RKO (cell line): ENCODE results near the gene PRDM10.
"Not testable (repeated sequence)": the region's sequence is repeated elsewhere in the genome, so short reads cannot be mapped to it uniquely, and the experiment has no call there.

ENCODE experiments used
- DNase-seq: peaks from one replicate; pipeline ENCODE4 v3.0.0-alpha.2; 2016; ENCODE audit warnings: low spot score

Gene PRDM10

DNA sequence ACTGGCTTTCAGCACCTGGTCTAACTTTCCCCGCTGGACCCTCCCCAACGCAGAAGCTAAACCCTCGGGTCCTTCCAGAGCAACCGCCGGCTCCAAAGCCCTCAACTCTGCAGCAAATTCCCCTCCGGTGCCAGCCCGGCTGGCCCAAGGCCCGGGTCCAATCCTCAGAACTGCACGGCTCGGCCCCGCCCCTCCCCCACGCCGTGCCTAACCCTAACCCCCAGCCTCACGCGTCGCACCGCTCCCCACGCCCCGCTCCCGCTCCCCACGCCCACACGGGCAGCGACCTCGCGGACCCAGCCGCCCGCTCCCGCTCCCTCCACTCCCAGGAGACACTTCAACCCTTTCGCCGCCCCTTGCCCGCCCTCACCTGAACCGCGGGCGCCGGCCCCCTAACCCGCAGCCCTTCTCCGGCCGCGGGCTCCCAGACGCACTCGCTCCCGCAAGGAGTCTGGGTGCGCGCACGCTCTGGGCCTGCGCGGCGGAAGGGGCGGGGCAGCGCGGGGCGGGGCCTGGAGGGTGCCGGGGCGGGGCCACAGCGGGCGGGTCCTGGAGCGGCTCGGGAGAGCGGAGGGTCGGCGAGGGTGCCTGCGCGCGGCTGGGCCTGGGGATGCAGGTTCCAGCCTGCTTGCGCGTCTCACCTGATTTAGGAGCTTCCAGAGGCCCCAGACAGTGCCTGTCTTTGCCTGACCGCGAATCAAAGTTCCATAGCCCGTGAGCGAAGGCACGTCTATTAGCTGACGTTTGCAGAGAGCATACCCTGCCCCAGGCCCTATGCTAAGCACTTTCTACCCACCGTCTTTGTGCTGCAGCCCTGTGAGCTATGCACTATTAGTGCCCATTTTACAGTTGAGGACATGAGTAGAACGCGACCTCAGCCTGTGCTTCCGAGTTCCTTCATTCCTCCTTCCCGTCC is 107.3 kb downstream of the PRDM10 start, which contains the start of gene NFRKB:
NFRKB (minus strand) TSS at position 453 of the 916 bp plus-strand sequence. CDS start 2,729 bp downstream, outside the sequence.
- peak; percentile 80 for DNase-seq

DNA sequence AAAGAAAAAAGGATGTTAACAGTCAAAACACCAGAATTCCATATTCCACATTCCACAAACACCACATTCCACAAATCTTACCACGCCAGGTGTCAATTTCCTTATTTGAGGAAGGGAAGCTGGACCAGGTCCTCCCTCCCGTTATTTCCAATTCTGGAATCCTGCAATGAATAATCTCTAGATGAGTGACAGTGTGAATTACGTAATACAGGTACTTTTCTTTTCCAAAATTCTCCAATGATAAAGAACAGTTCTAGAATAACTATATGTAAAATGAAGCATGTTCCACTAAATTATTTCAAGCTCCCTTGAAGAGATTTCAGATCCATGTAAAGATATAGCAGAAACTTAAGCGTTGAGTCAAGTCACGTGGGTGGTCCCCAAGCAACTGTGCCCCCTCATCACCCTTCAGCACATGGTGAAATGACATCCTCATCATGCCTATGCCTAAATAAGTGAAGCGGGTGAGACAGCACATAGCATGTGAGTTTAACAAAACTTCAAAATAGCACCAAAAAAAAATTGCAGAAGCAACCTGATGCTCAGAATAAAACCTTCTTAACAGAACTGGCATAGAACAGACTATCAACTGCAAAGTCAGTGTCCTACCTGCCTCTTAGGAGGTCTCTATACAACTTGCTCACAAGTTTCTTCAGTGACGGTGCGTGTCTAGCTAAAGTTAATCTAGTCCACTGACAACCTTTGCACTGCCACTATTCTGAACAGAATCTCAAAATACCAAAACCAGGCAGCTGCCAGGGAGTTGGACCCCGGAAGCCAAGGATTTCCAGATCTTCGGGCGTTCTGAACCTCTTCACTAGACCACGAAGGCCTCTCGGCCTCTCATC is 108.1 kb downstream of the PRDM10 start:
- DNase-seq: peak; percentile 43

- DNase-seq: no peak
Observed at GRCh38 chr11:129888451-129888850, 114.2 kb downstream of the PRDM10 start.

DNA sequence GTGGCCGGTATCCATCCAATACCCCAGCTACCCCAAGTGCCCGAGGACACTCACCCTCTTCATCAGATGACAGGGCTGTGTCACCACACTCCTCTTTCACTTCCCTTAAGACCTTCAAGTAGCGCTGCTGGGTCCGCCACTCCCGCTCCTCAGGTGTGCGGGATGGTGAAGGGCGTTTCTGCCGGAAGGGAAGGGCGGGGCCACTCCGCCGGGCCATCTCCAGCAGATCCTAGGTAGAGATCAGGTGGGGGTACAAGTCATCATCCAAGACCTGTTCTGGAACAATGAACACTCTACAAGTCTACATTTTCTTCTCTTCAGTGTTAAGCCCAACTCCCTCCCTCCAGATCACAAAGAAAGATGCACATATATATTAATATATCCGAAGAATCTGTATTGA is 117.3 kb downstream of the PRDM10 start:
- no peak for DNase-seq

GRCh38 chr11:129884581-129884980 is 118.1 kb downstream of the PRDM10 start:
- DNase-seq: no peak

DNA sequence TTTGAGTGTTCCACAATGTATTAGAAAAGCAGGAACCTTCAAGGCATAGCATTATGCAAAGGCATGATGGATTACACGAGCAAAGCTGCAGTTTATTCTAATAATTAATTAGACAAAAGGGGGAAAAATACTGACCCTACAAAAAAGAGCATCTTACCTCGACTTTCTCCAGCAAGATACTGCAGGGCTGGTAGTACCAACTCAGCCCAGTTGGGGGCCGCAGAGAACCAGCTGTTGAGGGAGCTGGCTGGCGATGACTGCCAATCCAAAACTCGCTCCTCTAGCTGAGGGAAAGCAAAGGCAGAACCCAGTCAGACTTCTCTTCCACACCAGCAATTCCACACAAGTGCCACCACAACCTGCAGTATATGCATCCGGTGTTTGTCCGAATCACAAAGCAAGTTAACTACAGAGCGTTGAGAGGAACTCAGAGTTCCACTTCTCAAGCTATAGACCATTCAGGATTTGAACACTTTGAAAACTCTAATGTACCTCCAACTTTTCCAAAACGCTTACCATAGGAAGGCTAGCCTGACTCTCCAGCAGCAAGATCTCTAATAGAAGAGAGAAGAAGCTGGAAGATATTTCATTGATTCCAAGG is 121.0 kb downstream of the PRDM10 start:
- DNase-seq: peak; percentile 42

DNA sequence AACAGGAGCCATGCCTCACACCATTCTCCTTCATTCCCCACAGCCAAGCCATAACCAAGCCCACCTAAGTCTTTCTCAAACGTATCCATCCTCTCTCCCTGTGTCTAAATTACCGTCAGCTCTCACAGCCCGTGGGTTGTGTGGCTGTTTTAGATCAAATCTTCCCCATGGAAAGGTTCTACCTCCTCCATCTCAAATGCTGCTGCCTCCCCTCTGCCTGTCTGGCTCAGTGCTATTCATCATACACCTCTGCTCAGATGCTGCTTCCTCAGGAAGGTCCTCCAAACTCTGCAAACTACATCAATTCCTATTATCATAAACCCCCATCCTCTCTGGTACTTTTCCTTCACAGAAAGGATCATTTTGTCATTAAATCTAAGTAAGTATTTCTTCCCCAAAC is 122.3 kb downstream of the PRDM10 start:
- DNase-seq: no peak

- DNase-seq: no peak
Observed at GRCh38 chr11:129871914-129872313, 130.7 kb downstream of the PRDM10 start.

DNA sequence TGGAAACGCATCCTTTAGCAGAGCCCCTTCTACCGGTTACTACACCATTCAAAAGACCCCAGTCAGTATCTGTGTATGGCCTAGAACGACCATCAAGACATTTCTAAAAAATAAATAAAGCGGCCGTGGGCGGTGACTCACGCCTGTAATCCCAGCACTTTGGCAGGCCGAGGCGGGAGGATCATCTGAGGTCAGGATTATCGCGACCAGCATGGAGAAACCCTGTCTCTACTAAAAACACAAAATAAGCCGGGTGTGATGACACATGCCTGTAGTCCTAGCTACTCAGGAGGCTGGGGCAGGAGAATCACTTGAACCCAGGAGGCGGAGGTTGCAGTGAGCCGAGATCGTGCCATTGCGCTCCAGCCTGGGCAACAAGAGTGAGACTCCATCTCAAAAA is 134.0 kb downstream of the PRDM10 start:
- DNase-seq: not testable (repeated sequence)

GRCh38 chr11:129866311-129866710 is 136.3 kb downstream of the PRDM10 start:
- no peak for DNase-seq

DNA sequence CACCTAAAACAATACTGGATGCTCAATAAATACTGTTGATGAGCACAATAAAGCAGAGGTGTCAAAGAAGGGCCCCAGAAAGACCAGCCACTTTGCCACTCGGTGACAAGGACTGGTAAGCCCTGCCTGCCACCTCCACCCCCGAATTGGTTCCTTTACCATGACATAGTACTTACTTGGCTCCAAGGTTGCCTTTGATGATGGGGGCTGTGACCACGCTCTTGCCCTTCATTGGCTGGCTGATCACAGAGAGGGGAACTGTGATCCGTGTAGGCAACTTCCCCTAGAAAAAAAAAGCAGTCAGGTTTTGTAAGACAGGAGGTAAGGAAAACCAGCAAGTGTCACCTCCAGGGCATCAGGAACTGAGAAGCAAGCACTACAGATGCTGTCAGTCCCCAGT is 136.9 kb downstream of the PRDM10 start:
- DNase-seq: no peak

DNA sequence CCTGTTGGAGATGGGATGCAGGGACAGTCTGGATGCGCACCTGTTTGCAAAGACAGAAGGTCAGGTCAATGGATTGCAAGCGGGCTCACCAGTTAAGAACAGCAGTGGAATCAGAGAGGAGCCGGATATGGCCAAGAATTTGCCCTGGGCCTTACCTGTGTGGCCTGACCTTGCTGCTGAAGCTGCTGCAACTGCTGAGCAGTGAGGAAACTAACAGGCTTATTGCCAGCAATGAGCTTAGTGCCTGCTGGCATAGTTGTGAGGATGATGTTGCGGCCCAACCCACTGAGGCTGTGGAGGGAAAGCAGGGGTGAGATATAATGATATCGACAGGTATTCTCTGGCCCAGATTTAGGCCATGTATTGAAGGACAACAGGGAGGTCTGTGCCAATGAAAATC is 137.8 kb downstream of the PRDM10 start:
- no peak for DNase-seq

DNA sequence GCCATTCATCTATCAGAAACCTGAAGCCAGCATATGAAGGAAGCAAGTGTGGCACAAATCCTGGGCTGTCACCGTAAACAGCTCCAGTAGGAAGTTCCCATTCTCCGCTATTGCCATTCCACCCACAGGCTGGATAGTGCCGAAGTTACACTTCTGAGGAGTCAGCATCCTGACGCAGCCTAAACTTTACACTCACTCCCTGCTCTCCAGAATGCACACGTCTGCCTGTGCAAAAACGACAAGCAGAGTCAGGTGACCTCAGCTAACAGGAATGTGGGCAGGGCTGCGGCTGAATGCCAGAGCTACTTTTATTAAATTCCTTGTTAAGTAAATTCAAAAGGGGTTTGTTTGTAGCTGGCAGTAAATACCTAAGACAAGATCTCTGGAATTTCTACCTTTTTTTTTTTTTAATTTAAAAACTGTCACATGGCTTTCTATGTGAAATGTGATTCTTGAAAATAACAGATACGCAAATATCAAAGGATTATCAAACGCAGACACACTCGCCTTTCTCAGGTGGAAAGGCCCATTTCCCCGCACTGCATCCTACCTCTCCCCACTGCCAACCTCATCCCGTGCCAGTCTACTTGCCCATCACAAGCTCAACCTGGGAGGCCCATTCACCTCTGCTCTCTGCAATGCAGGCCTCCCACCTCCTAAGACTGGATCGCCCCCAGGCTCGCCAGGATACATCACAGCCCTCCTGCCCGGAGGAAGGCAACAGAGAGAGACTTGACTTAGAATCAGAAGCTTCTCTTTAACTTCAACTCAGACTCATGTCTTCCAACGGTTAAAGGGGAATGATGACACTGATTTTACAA is 140.7 kb downstream of the PRDM10 start:
- peak; percentile 75 for DNase-seq

GRCh38 chr11:129856036-129856435 is 146.6 kb downstream of the PRDM10 start:
- no peak for DNase-seq

DNA sequence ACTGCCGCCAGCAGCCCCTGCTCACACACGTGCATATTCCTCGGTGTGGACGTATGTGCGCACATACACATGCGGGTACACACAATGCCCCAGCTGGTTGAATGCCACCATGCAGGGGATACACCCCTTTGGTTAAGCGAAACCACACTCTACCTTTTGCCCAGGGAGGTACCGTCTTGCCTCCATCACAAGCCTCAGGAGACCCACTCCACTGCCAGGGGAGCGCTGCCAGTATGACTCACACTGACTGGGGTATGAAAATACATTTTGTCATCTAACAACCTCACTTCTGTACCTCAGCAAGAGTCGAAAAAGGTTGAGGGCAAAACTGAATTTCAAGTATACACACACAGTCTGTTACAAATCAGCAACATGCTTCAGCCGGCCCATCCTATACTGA is 147.5 kb downstream of the PRDM10 start:
- DNase-seq: no peak

DNA sequence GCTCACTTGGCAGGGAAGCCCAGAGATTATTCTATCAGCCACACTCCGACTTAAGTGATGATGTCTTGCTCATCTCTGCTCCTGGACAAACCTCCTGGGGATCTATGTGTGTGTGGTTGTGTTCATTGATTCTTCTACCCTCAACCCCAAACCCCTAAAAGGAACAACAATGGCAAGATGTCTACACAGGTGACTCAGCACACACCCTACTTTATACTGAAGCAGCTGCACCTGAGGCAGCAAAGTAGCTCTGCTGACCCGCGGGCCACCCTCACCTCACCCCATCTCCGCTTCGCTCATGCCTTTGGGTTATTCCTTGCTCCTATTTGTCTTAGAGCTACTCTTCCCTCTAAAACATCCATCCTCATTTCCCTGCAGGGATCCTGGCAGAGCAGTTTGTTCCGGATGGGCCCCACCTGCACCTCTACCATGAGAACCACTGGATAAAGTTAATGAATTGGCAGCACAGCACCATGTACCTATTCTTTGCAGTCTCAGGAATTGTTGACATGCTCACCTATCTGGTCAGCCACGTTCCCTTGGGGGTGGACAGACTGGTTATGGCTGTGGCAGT is 148.3 kb downstream of the PRDM10 start:
- no peak for DNase-seq

- no peak for DNase-seq
Observed at GRCh38 chr11:129853518-129854231, 149.0 kb downstream of the PRDM10 start.

- DNase-seq: no peak
Observed at GRCh38 chr11:129852125-129852740, 150.4 kb downstream of the PRDM10 start.
